WI38 (cell line): ENCODE results near the gene KRTAP10-12.

Experiments
- H3K4me3 ChIP-seq: 2 replicates; pipeline ENCODE4 v1.5.1; 2011; ENCODE audit warnings: low read depth, mild to moderate bottlenecking, control low read depth, low read length
- TF ChIP-seq, protein P1 (sequence below): IDR thresholded peaks from 2 replicates; pipeline ENCODE4 v1.5.1; 2012; ENCODE audit warnings: low read depth, mild to moderate bottlenecking, control low read depth, low read length

KRTAP10-12 gene

DNA sequence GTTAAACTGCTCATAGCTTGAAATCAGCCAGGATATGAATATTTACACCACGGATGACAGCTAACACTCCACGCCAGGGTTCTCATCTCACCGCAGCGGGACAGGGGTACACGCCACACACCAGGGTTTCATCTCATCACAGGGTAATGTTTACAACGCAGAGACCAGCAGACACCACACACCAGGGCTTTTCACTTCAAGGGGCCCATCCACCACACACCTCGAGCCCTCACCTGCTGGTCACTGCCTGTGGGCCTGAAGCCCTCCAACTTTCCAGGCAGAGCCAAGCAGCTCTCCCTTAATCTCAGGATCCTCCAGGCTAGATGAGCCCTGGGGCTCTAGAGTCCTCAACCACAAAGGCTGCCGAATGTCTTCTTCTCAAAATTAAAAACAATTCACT is 1.3 kb upstream of the KRTAP10-12 start:
- TF ChIP-seq, protein P1, sequence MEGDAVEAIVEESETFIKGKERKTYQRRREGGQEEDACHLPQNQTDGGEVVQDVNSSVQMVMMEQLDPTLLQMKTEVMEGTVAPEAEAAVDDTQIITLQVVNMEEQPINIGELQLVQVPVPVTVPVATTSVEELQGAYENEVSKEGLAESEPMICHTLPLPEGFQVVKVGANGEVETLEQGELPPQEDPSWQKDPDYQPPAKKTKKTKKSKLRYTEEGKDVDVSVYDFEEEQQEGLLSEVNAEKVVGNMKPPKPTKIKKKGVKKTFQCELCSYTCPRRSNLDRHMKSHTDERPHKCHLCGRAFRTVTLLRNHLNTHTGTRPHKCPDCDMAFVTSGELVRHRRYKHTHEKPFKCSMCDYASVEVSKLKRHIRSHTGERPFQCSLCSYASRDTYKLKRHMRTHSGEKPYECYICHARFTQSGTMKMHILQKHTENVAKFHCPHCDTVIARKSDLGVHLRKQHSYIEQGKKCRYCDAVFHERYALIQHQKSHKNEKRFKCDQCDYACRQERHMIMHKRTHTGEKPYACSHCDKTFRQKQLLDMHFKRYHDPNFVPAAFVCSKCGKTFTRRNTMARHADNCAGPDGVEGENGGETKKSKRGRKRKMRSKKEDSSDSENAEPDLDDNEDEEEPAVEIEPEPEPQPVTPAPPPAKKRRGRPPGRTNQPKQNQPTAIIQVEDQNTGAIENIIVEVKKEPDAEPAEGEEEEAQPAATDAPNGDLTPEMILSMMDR: no peak
- no peak overlapping the region for H3K4me3 ChIP-seq

DNA sequence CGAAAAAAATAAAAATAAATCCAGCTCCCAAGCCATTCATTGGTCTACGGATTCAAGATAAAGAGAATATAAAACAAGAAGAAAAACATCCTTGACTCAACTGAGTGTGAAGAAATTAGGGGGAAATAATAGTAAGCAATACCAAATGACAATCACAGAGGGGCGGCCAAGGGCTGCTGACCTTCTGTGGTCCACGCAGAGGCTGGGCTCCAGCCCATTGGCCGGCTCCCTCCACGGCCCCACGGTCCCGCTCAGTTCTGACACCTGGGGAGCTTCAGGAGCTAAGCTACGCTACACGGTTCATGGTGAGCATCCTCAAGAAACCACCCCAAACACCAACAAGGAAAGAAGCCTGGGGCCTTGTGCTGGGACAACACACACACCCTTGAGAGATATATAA is 400 bp upstream of the KRTAP10-12 start:
- H3K4me3 ChIP-seq: no peak overlapping the region
- TF ChIP-seq, protein P1: no peak

DNA sequence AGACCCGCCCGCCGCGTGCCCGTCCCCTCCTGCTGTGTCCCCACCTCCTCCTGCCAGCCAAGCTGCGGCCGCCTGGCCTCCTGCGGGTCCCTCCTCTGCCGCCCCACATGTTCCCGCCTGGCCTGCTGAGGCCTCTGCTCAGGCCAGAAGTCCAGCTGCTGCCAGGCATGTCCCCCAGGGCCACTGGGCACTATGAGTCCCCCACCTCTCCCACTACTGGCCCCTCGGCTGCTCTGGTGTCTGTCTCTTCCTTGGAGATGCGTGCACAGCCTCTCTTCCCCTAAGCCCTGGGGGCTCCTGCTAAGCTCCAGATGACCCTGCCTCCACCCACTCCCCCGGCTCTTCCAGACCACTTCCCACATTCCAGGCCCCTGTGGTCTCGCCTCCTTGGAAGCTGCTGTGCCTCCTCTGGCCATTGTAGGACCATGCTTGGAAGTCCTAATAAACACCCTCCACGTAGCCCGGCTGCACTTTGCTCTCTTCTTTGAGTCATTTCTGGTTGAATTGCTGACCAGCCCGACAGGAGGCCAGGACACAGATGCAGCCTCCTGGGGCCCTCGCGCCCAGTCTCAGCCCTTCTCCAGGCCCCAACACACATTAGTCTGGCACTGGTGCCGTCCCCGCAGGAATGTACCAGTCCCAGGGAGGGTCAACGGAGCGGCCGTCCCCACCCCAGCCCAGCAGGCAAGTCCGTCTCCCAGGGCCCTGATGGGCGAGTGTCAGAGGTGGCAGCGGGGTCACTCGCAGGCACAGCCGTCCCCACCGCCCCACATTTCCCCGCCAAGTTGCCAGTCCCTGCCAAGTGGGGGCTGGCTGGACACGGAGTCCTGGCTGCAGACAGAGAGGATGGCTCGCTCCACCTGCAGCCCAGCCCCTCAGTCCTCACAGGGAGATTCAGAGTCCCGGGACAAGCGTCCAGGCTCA is 1.1 kb downstream of the KRTAP10-12 start:
- no peak overlapping the region for H3K4me3 ChIP-seq
- TF ChIP-seq, protein P1: no peak

DNA sequence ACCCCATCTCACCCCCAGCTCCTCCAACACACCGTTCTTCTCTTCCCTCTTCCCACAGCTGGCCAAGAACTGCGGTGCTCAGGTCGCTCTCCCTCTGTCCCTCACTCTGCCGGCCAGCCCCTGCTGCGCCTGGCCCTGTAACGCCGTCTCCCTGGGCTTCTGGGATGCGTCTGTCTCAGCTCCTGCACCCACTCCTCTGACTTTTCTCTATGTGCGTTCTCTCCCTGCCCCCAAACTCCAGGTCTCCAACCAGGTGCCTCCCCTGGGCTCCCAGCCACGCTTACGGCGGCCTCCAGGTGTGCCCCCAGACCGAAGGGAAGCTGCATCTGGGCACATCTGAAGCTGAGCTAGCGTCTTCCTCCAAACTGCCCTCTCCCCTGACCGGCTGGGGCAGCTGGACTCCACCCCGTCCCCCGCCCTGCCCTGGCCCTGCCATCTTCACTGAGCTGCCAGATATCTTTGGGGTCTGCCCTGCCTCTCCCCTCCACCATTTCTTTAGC is 2.6 kb downstream of the KRTAP10-12 start:
- H3K4me3 ChIP-seq: no peak overlapping the region
- TF ChIP-seq, protein P1: no peak

DNA sequence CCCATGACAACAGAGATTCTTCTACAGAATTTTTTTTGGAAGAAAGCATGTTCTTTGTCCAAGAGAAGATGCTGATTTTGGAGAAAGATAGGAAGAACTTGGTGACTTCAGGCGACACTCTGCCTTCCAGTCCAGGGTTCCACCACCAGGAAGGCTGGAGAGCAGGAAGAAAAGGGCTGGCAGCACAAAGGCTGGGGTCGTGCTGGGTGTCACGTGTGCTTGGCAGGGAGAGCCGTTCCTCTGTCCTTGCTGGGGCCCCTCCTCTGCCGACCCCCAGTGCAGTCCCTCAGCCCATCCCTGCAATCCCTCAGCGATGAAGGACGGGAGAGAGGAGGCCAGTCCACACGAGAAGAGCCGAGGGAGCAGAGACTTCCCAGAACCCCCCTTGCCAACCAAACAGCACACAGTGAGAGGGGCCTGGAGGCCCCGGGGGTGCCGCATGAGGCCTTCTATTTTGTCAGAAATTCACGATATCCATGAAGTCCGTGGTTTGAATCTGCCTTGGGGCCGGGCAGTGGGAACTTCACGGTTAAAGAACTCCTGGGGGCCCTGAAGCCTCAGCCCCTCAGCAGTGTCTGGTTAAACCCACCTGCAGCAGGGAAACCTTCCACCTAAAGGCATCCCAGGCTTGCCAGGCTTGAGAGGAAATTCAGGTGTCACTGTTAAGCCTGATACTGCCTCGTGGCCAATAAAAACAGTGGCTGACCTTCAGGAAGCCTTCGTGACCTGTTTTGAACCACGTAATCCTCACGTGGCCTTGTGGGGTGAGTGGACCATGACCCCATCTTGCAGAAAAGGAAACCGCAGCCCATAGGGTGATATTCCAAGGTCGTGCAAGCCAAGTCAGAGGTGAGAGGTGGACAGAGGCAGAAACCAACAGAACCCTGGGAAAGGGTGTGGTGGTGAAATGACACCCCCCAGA is 3.4 kb downstream of the KRTAP10-12 start:
- TF ChIP-seq, protein P1: no peak
- no peak overlapping the region for H3K4me3 ChIP-seq

DNA sequence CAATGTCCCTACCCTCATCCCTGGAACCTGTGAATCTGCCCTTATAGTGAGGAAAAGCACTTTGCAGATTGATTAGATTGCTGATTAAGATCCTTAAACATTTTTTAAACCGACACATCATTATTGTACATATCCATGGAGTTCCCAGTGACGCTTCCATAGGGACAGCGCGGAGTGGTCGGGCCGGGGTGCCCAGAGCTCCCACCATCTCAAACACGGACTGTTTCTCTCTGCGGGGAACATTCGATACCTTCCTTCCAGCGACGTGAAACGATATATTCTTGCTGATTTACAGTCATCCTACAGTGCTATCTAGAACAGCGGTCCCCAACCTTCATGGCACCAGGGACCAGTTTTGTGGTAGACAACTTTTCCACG is 4.0 kb downstream of the KRTAP10-12 start:
- H3K4me3 ChIP-seq: no peak overlapping the region
- TF ChIP-seq, protein P1: no peak
